HL-60/S4 (cell line): ENCODE measurements around the gene NR0B1.

Experiments used
- in situ Hi-C: fragments of 300-500 bp; cut with MboI; formaldehyde crosslinking; loops from 2 replicates; pipeline ENCODE4 v1.14.3; 2022; ENCODE audit warnings: low sequenced_read_pairs

NR0B1 gene

GRCh38 chrX:30278365-30278764 lies 30.8 kb downstream of the NR0B1 start:
- in situ Hi-C loops, result no loop called here

GRCh38 chrX:30275498-30275897 lies 33.7 kb downstream of the NR0B1 start:
- in situ Hi-C loops, result no loop called here

GRCh38 chrX:30270639-30271038 lies 38.6 kb downstream of the NR0B1 start:
- in situ Hi-C loops, result no loop called here

GRCh38 chrX:30262763-30263162 lies 46.4 kb downstream of the NR0B1 start:
- in situ Hi-C loops, result no loop called here

GRCh38 chrX:30261012-30261411 lies 48.2 kb downstream of the NR0B1 start:
- in situ Hi-C loops, result no loop called here

GRCh38 chrX:30259927-30260326 lies 49.3 kb downstream of the NR0B1 start:
- in situ Hi-C loops, result no loop called here
